ENCODE measurements around the gene SLC48A1.

The SLC48A1 gene

GRCh38 chr12:47795814-47796411, 22.9 kb downstream of the SLC48A1 start:
- Histone ChIP-seq H3K27me3 (replicated peaks) (no peaks in the 10 kb centered on the region), H3K36me3 (replicated peaks) (peaks cover 67% of the 10 kb centered on the region), H3K27ac (no peak overlapping the region), H3K4me3 (ENCODE audit: low read depth, low read length) (no peak overlapping the region)
- no peak for TF ChIP-seq CTCF (IDR thresholded peaks at IDR 0.05; ENCODE audit: low read depth, low read length, missing control alignments)
- in situ Hi-C loops (cut with HindIII; ENCODE audit: low pct_ligation_motif_present, low sequenced_read_pairs), result no loop called here
- no peak for DNase-seq

- Histone ChIP-seq H3K36me3 (replicated peaks) (peaks cover 55% of the 10 kb centered on the region), H3K27ac (no peak overlapping the region), H3K4me3 (ENCODE audit: low read depth, low read length) (no peak overlapping the region), H3K27me3 (replicated peaks) (no peaks in the 10 kb centered on the region)
- peak; percentile 60 for TF ChIP-seq CTCF (IDR thresholded peaks at IDR 0.05; ENCODE audit: low read depth, low read length, missing control alignments)
- no peak for DNase-seq
- in situ Hi-C loops (cut with HindIII; ENCODE audit: low pct_ligation_motif_present, low sequenced_read_pairs), result no loop called here
Measured at GRCh38 chr12:47797441-47797840, 24.4 kb downstream of the SLC48A1 start.

- DNase-seq, result no peak
- in situ Hi-C loops (cut with HindIII; ENCODE audit: low pct_ligation_motif_present, low sequenced_read_pairs), result no loop called here
- TF ChIP-seq CTCF (IDR thresholded peaks at IDR 0.05; ENCODE audit: low read depth, low read length, missing control alignments), result no peak
- H3K36me3 ChIP-seq (replicated peaks), result peaks cover 50% of the 10 kb centered on the region
- no peak overlapping the region for H3K4me3 ChIP-seq (ENCODE audit: low read depth, low read length)
- no peaks in the 10 kb centered on the region for H3K27me3 ChIP-seq (replicated peaks)
- H3K27ac ChIP-seq, result no peak overlapping the region
Measured at GRCh38 chr12:47798382-47798948, 25.4 kb downstream of the SLC48A1 start.

GRCh38 chr12:47799357-47799955, 26.4 kb downstream of the SLC48A1 start:
- no peak for DNase-seq
- H3K27ac ChIP-seq, result no peak overlapping the region
- no peaks in the 10 kb centered on the region for H3K27me3 ChIP-seq (replicated peaks)
- TF ChIP-seq CTCF (IDR thresholded peaks at IDR 0.05; ENCODE audit: low read depth, low read length, missing control alignments), result no peak
- in situ Hi-C loops (cut with HindIII; ENCODE audit: low pct_ligation_motif_present, low sequenced_read_pairs), result no loop called here
- H3K4me3 ChIP-seq (ENCODE audit: low read depth, low read length), result no peak overlapping the region
- peaks cover 47% of the 10 kb centered on the region for H3K36me3 ChIP-seq (replicated peaks)

- TF ChIP-seq CTCF (IDR thresholded peaks at IDR 0.05; ENCODE audit: low read depth, low read length, missing control alignments), result no peak
- in situ Hi-C loops (cut with HindIII; ENCODE audit: low pct_ligation_motif_present, low sequenced_read_pairs), result no loop called here
- no peak overlapping the region for H3K4me3 ChIP-seq (ENCODE audit: low read depth, low read length)
- no peak overlapping the region for H3K27ac ChIP-seq
- H3K36me3 ChIP-seq (replicated peaks), result peaks cover 38% of the 10 kb centered on the region
- H3K27me3 ChIP-seq (replicated peaks), result no peaks in the 10 kb centered on the region
- no peak for DNase-seq
Measured at GRCh38 chr12:47800582-47800981, 27.5 kb downstream of the SLC48A1 start.

All from brain microvascular endothelial cell (primary cell).